GM18520 (cell line): ENCODE results near the gene OR13F1.
"Not testable (repeated sequence)": the region's sequence is repeated elsewhere in the genome, so short reads cannot be mapped to it uniquely, and the experiment has no call there.

Source experiments
- ATAC-seq: cut with Tn5 transposase; IDR thresholded peaks from one replicate; pipeline ENCODE4 v1.9.1; 2021; ENCODE audit not compliant: unreplicated experiment

OR13F1 gene, protein sequence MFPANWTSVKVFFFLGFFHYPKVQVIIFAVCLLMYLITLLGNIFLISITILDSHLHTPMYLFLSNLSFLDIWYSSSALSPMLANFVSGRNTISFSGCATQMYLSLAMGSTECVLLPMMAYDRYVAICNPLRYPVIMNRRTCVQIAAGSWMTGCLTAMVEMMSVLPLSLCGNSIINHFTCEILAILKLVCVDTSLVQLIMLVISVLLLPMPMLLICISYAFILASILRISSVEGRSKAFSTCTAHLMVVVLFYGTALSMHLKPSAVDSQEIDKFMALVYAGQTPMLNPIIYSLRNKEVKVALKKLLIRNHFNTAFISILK

DNA sequence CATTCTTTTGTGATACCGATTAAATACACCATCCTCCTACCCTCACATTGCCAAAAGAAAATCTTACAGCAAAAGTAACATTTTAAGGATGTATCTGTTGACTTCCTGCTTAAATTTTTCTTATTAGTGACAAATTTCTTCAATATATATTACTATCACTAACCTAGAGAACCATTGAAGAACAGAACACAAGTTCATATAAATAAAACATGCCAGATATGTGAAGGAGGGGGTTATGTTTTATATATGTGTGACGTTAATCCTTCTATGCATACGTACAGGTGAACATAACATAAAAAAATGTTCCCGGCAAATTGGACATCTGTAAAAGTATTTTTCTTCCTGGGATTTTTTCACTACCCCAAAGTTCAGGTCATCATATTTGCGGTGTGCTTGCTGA is at the start of gene OR13F1:
TSS of gene OR13F1 (plus strand) at position 301 of the 400 bp plus-strand sequence. CDS start at position 301, 0 bp downstream.
- ATAC-seq: no peak

DNA sequence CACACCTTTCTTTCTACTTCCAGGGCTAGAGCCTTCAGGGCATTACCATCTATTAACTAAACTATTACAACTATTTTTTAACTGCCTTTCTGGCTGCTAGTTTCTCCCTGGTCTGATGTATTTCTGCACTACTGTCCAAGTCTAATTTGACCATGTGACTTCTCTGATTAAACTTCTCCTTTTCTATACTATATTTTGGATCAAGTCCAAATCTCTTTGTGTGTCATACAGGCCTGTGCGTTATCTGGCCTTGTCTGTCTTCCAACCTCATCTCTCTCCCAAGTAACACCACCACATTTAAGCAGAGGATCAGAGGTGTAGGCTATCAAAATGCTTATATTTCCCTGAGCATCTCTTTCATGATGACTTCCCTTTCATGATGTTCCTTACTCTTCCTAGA is 47.2 kb upstream of the OR13F1 start:
- no peak for ATAC-seq

DNA sequence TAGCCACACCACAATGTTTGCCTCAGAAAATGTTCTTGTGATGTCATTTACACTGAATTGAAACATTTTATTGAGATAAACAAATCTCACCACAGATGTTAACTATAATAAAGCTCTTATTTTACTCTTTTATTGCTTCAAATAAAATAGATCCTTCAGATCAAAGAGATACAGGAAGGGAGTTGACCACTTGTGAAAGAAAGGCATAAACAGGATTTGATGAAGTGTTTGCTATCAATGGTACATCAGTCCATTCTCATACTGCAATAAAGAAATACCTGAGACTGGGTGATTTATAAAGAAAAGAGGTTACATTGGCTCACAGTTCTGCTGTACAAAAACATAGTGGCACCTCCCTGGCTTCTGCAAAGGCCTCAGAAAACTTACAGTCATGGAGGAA is 40.2 kb upstream of the OR13F1 start:
- ATAC-seq: no peak

DNA sequence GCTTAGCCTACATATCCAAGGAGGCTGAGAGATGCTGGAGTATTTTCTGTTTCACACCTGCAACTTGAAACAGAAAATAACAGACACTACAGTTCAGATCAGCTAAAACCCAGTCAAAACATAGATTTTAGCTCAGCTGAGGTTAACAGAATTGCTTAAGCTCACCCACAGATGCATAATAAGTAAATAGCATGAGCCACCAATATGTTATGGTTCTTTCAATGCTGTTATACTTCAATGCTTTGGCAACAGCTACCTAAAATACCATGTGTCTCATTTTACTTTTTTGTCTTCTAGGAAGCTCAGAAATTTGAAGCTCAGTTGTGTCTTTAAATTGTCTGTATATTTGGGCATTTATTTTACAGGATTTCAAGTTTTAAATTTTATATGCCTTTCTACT is 35.8 kb upstream of the OR13F1 start:
- ATAC-seq: no peak

DNA sequence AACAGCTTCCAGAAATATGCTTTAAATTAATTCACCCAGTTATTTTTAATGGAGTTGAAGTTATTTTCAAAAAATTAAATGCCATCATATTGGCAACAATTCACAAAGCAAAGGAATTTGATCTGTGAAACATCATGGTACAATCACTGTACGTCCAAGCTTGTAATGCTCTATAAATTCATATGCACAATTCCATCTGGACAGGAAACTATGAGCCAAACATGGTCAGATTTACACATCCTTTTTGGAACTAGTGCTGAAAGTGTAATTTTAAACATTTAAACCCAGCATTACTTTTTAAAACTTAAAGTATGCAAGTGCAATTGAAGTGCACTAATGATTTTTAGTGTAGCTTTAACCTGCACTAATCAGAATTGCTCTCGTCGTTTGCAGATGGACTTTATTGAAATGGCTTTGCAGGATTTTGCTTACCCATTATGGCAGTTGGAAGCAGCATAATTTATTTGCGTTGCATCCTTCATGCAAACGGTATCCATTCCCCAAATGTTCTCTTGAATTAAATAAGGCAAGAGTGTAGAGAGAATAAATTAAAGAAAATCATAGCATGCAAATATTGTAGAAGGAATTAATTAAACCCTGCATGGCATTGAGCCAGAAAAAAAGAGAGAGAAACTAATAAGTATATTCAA is 21.0 kb upstream of the OR13F1 start:
- ATAC-seq: no peak

DNA sequence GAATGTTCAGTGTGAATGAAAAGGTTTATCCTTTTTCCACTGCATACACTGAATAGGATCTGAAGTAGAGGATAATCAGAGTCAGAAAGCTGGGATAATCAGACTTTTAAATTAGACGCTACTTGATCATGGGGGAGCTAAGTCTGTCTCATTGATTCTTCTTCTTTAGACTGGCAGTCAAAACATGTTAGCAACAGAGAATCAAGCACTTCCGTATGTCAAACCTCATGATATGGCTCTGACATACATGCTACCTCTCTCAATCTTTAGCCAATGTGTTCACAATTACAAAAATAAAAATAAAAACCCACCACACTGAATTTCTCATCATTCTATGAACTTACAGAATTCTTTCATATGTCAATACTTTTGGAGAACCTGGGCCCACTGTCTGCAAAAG is 19.0 kb upstream of the OR13F1 start:
- ATAC-seq: no peak

DNA sequence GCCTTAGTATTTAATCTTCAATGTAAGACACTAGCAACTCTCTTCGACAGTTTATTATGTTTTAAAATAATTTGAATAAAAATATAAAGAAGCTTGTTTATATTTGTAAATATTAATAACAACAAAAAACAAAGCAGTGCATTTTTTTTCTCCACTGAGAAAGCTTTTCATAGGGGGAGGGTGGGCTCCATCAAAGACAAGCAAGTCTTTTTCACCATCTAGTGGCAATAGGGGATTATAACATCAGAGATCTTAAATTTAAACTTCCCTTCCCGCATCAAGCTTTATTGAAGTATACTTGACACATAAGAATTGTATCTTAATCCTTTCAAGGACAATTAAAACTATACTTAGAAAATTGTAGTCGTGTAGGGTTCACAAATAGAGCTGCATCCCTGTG is 9.3 kb upstream of the OR13F1 start:
- no peak for ATAC-seq

DNA sequence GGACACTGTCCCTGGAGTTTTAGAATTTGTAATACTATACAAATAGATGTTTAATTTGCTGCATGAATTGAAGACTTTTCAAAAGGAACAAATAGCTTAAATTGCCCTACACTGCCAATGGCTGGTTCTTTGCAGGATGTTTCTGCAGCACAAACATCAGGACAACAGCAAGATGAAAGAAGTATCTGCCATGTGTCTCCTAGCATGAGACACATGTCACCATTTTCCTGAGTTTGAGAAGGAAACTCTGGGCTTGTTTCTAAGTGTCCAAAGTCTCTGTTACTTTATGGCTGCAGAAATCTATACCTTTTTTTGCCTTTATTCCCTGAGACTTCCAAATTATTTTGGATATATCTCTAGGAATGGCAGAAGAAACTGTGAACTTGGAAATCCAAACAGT is 623 bp upstream of the OR13F1 start:
- no peak for ATAC-seq

DNA sequence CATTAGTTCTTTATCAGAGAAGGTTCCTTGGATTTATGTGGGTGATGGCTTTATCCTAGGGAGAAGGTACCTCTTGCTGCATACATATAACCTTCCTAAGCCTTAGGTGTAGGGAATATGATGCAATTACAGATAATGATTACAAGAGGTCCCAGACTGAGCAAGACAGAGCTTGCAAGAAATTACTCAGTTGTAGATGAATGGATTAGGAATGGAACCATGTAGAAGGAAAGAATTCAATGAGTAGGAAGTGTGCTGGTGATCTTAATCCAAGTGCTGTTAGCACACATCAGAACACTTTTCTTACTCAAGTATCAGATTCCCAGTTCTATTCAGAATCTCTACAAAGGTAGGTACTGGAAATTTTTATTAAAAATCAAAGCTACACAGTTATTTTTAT is 2.5 kb downstream of the OR13F1 start:
- no peak for ATAC-seq

DNA sequence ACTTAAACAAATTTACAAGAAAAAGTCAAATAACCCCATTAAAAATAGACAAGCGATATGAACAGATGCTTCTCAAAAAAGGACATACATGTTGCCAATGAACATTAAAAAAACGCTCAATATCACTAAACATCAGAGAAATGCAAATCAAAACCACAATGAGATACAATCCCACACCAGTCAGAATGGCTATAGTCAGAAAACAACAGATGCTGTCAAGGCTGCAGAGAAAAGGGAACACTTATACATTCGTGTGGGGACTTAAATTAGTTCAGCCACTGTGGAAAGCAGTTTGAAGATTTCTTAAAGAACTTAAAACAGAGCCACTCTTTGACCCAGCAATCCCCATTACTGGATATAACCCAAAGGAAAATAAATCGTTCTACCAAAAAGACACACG is 10.8 kb downstream of the OR13F1 start:
- ATAC-seq: no peak

DNA sequence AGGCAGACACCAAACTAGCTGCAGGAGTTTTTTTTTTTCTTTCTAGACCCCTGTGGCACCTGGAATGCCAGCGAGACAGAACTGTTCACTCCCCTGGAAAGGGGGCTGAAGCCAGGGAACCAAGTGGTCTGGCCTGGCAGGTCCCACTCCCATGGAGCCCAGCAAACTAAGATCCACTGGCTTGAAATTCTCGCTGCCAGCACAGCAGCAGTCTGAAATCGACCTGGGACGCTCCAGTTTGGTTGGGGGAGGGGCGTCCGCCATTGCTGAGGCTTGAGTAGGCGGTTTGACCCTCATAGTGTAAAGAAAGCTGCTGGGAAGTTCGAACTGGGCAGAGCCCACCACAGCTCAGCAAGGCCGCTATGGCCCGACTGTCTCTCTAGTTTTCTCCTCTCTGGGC is 16.2 kb downstream of the OR13F1 start:
- not testable (repeated sequence) for ATAC-seq

DNA sequence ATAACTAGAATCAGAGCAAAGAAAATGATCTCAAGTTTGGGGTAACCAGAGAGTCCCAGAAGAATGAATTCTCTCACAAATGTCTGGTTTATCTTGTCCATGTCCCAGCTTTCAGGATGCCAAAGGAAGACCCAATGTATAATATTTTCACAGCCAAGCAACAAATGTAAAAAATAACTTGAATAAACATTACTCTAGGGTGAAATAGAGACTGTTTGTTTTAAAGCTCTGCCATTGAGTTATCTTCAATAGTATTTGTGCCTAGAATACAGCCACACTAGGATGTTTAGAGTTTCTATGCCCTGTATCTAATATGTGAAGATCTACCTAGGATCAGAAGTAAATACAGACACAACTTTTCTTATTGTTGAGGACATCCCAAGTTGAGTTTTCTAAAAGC is 23.0 kb downstream of the OR13F1 start, which contains the start of gene OR13C4:
TSS of gene OR13C4 (minus strand) at position 101 of the 400 bp plus-strand sequence. CDS start at position 101, 0 bp downstream.
- ATAC-seq: no peak

DNA sequence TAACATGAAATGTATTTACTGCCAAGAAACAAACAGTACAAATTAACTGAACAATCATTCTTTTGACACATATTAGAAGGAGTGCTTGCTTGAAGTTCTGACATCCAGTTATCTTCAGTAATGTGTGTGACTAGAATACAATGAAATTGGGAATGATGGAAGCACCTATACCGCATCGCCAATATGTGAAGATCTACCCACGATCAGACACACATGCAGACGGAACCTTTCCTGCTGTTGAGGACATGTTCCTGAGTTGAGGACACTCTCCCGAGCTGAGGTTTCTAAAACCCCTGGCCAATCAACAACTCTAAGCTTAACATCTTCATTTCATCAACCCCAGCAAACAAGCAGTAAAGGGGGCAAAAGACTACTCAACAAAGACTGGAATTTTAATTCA is 32.7 kb downstream of the OR13F1 start, which contains the start of gene OR13C3:
TSS of gene OR13C3 (minus strand) at position 101 of the 400 bp plus-strand sequence. CDS start 133 bp downstream, outside the sequence.
- no peak for ATAC-seq

DNA sequence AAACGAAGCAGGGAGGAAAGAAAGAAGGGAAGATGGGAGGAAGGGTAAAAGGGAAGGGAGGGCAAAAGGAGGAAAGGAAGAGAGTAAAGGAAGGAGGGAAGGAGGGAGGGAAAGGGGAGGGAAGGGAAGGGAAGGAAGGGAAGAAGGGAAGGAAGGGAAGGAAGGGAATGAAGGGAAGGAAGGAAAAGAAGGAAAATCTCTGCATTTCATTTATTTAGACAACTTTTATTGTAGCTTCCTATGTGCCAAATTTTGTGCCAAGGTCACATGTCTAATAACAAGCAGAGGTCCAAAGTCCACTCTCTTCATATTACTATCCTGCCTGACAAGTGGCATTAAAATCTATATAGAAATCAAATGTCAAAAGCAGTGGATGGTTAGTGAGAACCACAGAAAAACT is 35.2 kb downstream of the OR13F1 start:
- ATAC-seq: no peak

DNA sequence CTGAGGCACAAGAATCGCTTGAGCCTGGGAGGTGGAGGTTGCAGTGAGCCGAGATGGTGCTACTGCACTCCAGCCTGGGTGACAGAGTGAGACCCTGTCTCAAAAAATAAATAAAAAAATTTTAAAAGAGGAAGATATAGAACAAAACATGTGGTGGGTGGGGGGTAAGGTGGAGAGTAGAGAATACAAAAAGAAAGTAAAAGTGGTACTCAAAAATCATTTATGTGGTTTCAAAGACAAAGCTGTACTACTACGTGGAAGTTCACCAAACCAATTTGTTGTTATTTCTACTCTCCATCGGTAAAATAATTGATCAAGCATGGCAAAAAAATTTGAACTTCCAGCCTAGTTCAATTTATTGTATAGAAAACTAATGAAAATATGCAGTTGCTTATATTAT is 40.6 kb downstream of the OR13F1 start:
- no peak for ATAC-seq

DNA sequence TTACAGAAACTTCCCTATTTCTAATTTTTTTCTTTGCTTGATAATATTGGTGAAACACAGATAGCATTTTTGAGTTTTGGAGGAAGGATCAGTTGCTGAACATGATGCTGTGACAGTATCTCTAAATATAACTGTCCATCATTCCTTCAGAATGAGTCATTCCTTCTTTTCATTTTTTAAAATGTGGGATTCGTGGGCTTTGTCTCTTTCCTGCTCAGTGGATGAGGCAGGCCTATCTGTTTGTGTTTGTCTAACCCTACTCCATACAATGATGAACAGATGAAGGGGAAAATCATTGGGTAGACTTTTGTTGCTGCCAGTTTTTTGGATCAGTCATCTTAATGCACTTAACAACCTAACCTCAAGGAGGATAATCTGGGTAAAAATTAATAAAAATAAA is 49.2 kb downstream of the OR13F1 start:
- no peak for ATAC-seq
